Stimulated activated CD8-positive, alpha-beta memory T cell treated with anti-CD3 and anti-CD28 coated beads, Interleukin-15, amount 100 ng/mL, for 24 hours (primary cell): ENCODE data around the gene NIPSNAP3A.
"Not testable (repeated sequence)": the region's sequence is repeated elsewhere in the genome, so short reads cannot be mapped to it uniquely, and the experiment has no call there.

Experiments used
- DNase-seq: peaks from one replicate; pipeline ENCODE4 v3.0.0-alpha.2; 2020; ENCODE audit warnings: low read depth

Gene NIPSNAP3A

GRCh38 chr9:104747565-104748358 lies at the start of gene NIPSNAP3A:
NIPSNAP3A (plus strand) TSS chr9:104747683; CDS start chr9:104747793, 110 bp downstream.
- DNase-seq = peak; percentile 73

GRCh38 chr9:104700306-104700705 lies 47.2 kb upstream of the NIPSNAP3A start:
- DNase-seq = no peak

DNA sequence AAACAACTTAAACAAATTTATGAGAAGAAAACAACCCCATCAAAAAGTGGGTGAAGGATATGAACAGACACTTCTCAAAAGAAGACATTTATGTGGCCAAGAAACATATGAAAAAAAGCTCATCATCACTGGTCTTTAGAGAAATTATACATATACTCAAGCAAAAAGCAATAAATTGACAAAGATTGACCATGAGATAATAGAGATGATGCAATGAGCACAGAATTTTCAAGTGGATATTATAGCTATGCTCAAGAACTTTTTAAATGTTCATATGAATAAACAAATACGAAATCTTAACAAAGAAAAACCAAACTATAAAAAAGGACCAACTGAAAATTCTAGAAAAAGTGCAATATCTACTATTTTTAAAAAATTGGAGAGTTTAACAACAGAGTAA lies 38.7 kb upstream of the NIPSNAP3A start:
- DNase-seq = not testable (repeated sequence)

GRCh38 chr9:104711604-104712003 lies 35.9 kb upstream of the NIPSNAP3A start:
- DNase-seq = no peak

DNA sequence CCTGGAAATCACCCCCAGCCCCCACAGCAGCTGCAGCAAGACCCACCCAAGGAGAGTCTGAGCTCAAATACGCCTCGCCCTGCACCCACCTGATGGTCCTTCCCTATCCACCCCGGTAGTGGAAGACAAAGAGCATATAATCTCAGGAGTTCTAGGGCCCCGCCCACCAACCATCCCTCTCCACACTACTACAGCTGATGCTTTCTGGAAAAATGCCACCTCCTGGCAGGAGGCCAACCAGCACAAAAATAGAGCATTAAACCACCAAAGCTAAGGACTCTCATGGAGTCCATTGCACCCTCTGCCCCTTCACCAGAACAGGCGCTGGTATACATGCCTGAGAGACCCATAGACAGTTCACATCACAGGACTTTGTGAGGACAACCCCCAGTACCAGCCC lies 22.5 kb upstream of the NIPSNAP3A start:
- no peak for DNase-seq

DNA sequence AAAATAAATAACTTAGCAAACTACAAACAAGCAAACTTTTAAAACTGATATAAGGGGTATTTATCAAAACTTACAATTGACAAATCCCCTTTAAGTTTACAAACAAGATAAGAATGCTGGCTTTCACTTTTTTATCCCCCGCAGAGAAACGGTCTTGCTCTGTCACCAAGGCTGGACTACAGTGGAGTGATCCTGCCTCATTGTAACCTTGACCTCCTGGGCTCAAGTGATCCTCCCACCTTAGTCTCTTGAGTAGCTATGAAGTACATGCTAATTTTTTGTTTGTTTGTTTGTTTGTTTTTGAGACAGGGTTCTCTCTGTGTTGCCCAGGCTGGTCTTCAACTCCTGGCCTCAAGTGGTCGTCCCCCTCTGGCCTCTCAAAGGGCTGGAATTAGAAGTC lies 9.0 kb upstream of the NIPSNAP3A start:
- DNase-seq = no peak

GRCh38 chr9:104740621-104741020 lies 6.9 kb upstream of the NIPSNAP3A start:
- no peak for DNase-seq

- no peak for DNase-seq
These were observed 4.0 kb upstream of the NIPSNAP3A start for GRCh38 chr9:104743376-104743985.

DNA sequence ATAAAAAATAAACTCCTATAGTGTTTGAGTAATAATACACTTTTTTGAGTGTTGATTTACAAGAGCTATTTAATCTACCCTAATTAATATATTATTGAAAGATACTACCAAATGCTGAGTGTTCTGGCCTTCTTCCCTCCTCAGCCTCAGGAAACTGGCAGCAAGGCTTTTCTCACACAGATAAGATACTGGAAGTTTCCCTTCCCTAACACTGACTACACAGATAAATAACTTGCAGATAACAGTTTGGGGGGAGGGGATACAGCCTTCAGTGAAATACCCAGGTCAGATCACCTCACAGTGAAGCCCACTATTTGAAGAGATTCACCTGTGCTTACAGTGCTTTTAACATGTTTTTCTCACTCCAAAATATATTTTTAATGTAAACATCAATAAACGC lies 1.6 kb upstream of the NIPSNAP3A start:
- DNase-seq = no peak

DNA sequence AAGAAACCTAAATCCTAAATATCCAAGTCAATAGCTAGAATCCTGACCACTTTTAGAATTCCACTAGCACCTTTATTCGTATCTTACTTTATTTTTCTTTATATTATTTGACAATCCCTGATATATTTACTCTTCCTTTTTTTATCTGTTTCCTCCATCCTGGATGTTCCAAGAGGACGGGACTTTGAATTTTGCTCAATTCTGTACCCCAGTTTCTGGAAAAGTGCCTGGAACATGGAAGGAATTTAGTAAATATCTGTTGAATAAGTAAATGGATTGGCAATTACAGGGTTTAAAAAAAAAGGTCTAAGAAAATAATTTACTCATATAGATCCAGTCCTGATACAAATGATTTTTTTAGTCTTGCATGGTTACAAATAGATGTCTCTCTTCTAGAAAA lies 1.2 kb upstream of the NIPSNAP3A start:
- DNase-seq = no peak

- no peak for DNase-seq
These were observed 685 bp upstream of the NIPSNAP3A start for GRCh38 chr9:104746798-104747197.

- no peak for DNase-seq
These were observed 278 bp upstream of the NIPSNAP3A start for GRCh38 chr9:104747245-104747564.

DNA sequence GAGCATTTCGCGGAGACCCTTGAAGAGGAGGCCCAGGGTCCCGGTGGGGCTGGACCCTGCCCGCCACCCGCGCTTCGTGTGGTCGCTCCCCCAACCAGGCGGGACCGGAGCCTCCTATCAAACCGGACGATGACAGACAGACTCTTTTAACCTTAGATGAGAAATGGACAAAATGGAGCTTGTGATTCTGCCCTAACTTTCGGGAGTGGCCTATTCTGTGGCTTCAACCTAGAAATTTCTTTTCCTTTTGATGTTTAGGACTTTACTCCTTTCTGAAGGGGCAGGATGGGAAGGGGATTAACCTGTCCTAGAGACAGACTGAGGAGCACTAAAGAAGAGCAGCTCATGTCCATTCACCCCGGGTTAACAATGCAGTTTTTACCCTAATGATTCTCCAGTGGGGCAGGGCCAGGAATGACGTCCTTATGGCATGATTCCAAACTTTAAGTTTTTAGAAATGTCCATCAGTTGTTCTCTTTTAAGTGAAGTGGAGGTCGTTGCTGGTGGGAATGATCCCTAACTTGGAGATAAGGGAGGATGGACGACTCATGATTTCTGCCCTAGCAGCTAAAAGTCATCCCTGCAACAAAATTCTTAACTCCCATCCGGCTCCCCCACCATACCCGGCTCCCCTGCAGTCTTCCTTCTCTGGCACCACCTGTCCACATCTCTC lies 1.0 kb downstream of the NIPSNAP3A start:
- no peak for DNase-seq

DNA sequence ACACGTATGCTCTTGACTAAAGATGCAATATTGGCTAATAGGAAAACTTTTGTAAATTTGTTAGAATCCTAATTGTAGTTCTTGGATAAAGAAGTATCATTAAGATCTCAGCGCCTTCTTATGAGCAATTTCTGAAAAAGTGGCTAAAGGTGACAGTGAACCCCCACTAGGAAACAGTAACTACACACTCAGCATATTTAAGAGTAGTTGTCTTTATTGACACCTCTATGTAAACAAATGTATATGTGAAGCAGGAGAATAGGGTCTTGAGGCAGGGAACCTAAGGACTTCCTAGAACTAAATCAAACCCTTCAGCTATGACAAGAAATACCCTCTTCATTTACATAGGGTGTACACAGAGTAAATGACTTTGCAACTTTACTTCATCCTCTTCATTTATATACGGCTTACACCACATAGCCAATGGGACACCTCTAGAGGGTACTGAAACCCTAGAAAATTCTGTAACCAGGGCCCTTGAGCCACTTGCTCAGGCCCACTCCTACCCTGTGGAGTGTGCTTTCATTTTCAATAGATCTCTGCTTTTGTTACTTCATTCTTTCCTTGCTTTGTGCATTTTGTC lies 2.8 kb downstream of the NIPSNAP3A start:
- no peak for DNase-seq

- no peak for DNase-seq
These were observed 11.5 kb downstream of the NIPSNAP3A start for GRCh38 chr9:104758974-104759373.

GRCh38 chr9:104765138-104765537 lies 17.7 kb downstream of the NIPSNAP3A start:
- no peak for DNase-seq

DNA sequence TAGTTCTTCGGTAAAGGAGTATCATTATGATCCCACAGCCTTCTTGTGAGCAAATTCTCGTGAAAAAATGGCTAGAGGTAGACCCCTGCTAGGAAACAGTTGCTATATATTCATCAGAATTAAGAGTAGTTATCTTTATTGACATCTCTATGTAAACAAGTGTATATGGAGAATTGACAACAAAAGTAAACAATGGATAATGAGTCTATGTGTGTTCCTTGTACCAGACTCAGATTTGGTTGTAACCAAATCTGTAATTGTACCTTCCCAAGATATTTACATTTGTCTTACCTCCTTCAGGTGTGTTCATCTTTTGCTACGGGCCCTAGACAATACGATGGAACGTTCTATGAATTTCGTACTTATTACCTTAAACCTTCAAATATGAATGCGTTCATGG lies 18.5 kb downstream of the NIPSNAP3A start:
- no peak for DNase-seq

GRCh38 chr9:104767507-104767906 lies 20.0 kb downstream of the NIPSNAP3A start:
- DNase-seq = no peak

DNA sequence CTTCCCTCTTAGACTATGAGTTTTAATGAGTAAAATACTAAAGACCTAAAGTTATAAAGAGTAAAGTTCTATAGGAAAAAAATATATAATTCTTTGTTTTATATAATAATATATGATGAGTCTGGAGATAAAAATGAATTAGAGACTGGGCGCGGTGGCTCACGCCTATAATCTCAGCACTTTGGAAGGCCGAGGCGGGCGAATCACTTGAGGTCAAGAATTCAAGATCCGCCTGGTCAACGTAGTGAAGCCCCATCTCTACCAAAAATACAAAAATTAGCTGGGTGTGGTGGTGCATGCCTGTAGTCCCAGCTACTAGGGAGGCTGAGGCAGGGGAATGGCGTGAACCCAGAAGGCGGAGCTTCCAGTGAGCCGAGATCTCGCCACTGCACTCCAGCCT lies 21.5 kb downstream of the NIPSNAP3A start:
- DNase-seq = not testable (repeated sequence)

DNA sequence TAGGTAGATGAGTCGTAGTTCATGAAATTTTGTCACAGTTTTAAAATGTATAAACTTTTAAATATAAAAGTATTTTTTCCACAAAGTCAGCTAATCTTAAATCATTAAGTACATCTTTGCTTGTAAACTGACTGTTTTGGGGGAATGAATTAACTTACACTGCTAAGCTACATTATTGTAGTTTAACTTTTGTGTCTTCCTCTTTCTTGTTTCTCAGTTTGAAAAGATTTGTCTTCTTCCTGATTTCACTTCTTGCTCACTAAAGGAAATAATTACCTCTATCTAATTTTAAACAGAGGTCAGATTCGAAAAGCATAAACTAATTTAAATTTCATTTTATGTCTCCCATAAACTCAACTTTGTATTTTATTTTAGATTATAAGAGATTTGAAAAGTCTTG lies 22.2 kb downstream of the NIPSNAP3A start:
- DNase-seq = no peak

- no peak for DNase-seq
These were observed 25.4 kb downstream of the NIPSNAP3A start for GRCh38 chr9:104772714-104773510.

- no peak for DNase-seq
These were observed 26.6 kb downstream of the NIPSNAP3A start for GRCh38 chr9:104774132-104774531.
